Measurements from ENCODE around the gene SUSD4.

DNA sequence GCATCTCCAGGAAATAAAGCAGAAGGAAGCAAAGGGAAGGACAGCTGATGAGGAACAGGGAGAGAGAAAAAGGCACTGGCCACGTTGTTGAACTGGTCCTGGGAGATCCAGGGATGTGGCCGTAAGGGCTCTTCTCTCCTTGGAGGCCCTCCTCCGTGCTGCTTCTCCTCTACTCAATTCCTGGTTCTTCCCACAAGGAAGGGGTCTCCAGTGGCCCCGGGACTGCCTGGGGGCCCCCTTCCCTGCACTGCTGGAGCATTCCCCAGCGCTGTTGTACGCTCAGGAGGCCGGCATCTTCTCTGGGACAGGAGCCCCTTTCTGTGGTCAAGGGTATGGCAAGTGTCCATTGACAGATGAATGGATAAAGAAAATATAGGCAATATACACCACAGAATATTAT is 132.4 kb downstream of the SUSD4 start:
- TF ChIP-seq MAFK (IDR thresholded peaks at IDR 0.05; ENCODE audit: low read depth, low read length): no peak
- no peak for TF ChIP-seq POLR2A (IDR thresholded peaks at IDR 0.05; ENCODE audit: low read depth, low read length)
- no peak for TF ChIP-seq BHLHE40 (IDR thresholded peaks at IDR 0.05; ENCODE audit: low read depth, low read length)
- no peak for TF ChIP-seq CEBPB (IDR thresholded peaks at IDR 0.05; ENCODE audit: low read depth, low read length)
- TF ChIP-seq, protein P1, sequence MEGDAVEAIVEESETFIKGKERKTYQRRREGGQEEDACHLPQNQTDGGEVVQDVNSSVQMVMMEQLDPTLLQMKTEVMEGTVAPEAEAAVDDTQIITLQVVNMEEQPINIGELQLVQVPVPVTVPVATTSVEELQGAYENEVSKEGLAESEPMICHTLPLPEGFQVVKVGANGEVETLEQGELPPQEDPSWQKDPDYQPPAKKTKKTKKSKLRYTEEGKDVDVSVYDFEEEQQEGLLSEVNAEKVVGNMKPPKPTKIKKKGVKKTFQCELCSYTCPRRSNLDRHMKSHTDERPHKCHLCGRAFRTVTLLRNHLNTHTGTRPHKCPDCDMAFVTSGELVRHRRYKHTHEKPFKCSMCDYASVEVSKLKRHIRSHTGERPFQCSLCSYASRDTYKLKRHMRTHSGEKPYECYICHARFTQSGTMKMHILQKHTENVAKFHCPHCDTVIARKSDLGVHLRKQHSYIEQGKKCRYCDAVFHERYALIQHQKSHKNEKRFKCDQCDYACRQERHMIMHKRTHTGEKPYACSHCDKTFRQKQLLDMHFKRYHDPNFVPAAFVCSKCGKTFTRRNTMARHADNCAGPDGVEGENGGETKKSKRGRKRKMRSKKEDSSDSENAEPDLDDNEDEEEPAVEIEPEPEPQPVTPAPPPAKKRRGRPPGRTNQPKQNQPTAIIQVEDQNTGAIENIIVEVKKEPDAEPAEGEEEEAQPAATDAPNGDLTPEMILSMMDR (conservative IDR thresholded peaks at IDR 0.05; ENCODE audit: low read depth, low read length): no peak
- TF ChIP-seq, protein P2, sequence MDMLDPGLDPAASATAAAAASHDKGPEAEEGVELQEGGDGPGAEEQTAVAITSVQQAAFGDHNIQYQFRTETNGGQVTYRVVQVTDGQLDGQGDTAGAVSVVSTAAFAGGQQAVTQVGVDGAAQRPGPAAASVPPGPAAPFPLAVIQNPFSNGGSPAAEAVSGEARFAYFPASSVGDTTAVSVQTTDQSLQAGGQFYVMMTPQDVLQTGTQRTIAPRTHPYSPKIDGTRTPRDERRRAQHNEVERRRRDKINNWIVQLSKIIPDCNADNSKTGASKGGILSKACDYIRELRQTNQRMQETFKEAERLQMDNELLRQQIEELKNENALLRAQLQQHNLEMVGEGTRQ (IDR thresholded peaks at IDR 0.05; ENCODE audit: low read depth, low read length): no peak
- no peak for TF ChIP-seq RFX5 (IDR thresholded peaks at IDR 0.05; ENCODE audit: low read depth, low read length)
- TF ChIP-seq FOS (IDR thresholded peaks at IDR 0.05; ENCODE audit: low read depth, low read length): no peak
- no peak for TF ChIP-seq CHD1 (IDR thresholded peaks at IDR 0.05; ENCODE audit: low read depth, low read length)
- no peak for TF ChIP-seq MXI1 (IDR thresholded peaks at IDR 0.05; ENCODE audit: borderline replicate concordance, low read depth, low read length)
- TF ChIP-seq RCOR1 (IDR thresholded peaks at IDR 0.05; ENCODE audit: insufficient replicate concordance, low read length): no peak
- no peak for TF ChIP-seq RAD21 (IDR thresholded peaks at IDR 0.05; ENCODE audit: low read length)
- TF ChIP-seq SMC3 (IDR thresholded peaks at IDR 0.05; ENCODE audit: low read depth, low read length): no peak
